K562 (cell line): ENCODE data around the gene KIF5A. TPM values are rescaled to one million over a fixed set of nuclear protein-coding genes. Genes with fewer than 3 reads are reported as not detected.

ENCODE experiments used
- ARNT ChIP-seq, 2 experiments: fragments of 450-650 bp; IDR thresholded peaks; 2 replicates each; pipeline ENCODE4 v1.6.1; 2016; ENCODE audit warnings: mild to moderate bottlenecking in 1 of 2
- ATF7 ChIP-seq: fragments of 450-650 bp; IDR thresholded peaks from 2 replicates; pipeline ENCODE4 v1.7.1; 2014; ENCODE audit warnings: mild to moderate bottlenecking, moderate library complexity
- CXXC5 ChIP-seq: fragments of 250-450 bp; sonication (Bioruptor Pico); IDR thresholded peaks from 2 replicates; pipeline ENCODE4 v1.8.0; 2022; ENCODE audit warnings: inconsistent platforms, mild to moderate bottlenecking, moderate library complexity
- DMBX1 ChIP-seq: fragments of 250-450 bp; sonication (Bioruptor Pico); IDR thresholded peaks from 2 replicates; pipeline ENCODE4 v1.8.0; 2022; ENCODE audit warnings: inconsistent platforms, mild to moderate bottlenecking, moderate library complexity, borderline replicate concordance
- EWSR1 ChIP-seq: fragments of 450-650 bp; IDR thresholded peaks from 2 replicates; pipeline ENCODE4 v1.6.1; 2018; ENCODE audit warnings: borderline replicate concordance, mild to moderate bottlenecking, low read depth, moderate library complexity; ENCODE audit not compliant: partially characterized antibody
- HLTF ChIP-seq: fragments of 450-650 bp; IDR thresholded peaks from 2 replicates; pipeline ENCODE4 v1.6.1; 2016
- JUND ChIP-seq, 2 experiments: IDR thresholded peaks; 2 replicates in 1 of 2; 3 replicates in 1 of 2; pipeline ENCODE4 v1.6.1; 2011; ENCODE audit warnings: borderline replicate concordance in 2 of 2, low read depth in 2 of 2, low read length in 2 of 2, improper control_type of control experiment in 1 of 2, missing biosample characterization in 1 of 2, missing genetic modification characterization in 1 of 2, missing genetic modification reagents in 1 of 2
- MXI1 ChIP-seq: IDR thresholded peaks from 2 replicates; pipeline ENCODE4 v1.6.1; 2011; ENCODE audit warnings: low read depth, mild to moderate bottlenecking, improper control_type of control experiment, low read length
- NBN ChIP-seq: fragments of 450-650 bp; IDR thresholded peaks from 2 replicates; pipeline ENCODE4 v1.6.1; 2016; ENCODE audit warnings: low read depth, mild to moderate bottlenecking
- SMARCC2 ChIP-seq: fragments of 450-650 bp; IDR thresholded peaks from 2 replicates; pipeline ENCODE4 v1.6.1; 2017; ENCODE audit warnings: antibody characterized with exemption, moderate library complexity, mild to moderate bottlenecking, low read depth
- SOX6 ChIP-seq: fragments of 450-650 bp; IDR thresholded peaks from 2 replicates; pipeline ENCODE4 v1.6.1; 2014; ENCODE audit warnings: mild to moderate bottlenecking
- TCF3 ChIP-seq: sonication (generic); formaldehyde crosslinking; IDR thresholded peaks from 2 replicates; pipeline ENCODE4 v1.4.0; 2020; ENCODE audit warnings: mild to moderate bottlenecking, missing genetic modification reagents
- TEAD4 ChIP-seq, 2 experiments: sonication (generic) in 1 of 2; formaldehyde crosslinking in 1 of 2; IDR thresholded peaks; 2 replicates each; pipeline versions ENCODE4 v1.6.1 to v1.8.0; 2012 to 2022; ENCODE audit warnings: borderline replicate concordance in 1 of 2, inconsistent platforms in 1 of 2, low read length in 1 of 2, mild to moderate bottlenecking in 1 of 2, missing genetic modification reagents in 1 of 2
- ZNF24 ChIP-seq: fragments of 450-650 bp; IDR thresholded peaks from 2 replicates; pipeline ENCODE4 v1.6.1; 2016
- polyA plus RNA-seq, 8 experiments: library from polyadenylated mRNA; depleted of rRNA in 4 of 8; stranded (reverse) in 5 of 8; unstranded in 3 of 8; fragments of >200 nt; fragmentation: Nextera tagmentation in 2 of 8; fragmentation: Illumina TruSeq in 1 of 8; extraction: Ambion mirVana in 2 of 8; extraction: Trizol in 1 of 8; gene quantifications; 2 replicates each; pipeline versions ENCODE4 v1.2.1 to v1.2.3, GENCODE V29; 2011 to 2014; ENCODE audit warnings: inconsistent platforms in 1 of 8, missing spikeins in 1 of 8
- total RNA-seq, 7 experiments: library from RNA; depleted of rRNA in 6 of 7; stranded (reverse); fragments of >200 nt in 6 of 7; fragmentation: Illumina TruSeq in 2 of 7; extraction: Trizol in 2 of 7; gene quantifications; 2 replicates each; pipeline versions ENCODE4 v1.2.1 to v1.2.3, GENCODE V29; 2011 to 2021; ENCODE audit warnings: low replicate concordance in 1 of 7
- TF ChIP-seq, protein P1 (sequence below), 2 experiments: fragments of 250-450 bp in 1 of 2; fragments of 450-650 bp in 1 of 2; sonication (Bioruptor Pico) in 1 of 2; IDR thresholded peaks; 2 replicates each; pipeline versions ENCODE4 v1.6.1 to v1.8.0; 2016 to 2021; ENCODE audit warnings: mild to moderate bottlenecking in 2 of 2, moderate library complexity in 2 of 2, missing compliant biosample characterization in 1 of 2, missing genetic modification characterization in 1 of 2
- TF ChIP-seq, protein P2 (sequence below): sonication (generic); formaldehyde crosslinking; IDR thresholded peaks from 2 replicates; pipeline ENCODE4 v1.8.0; 2022; ENCODE audit warnings: mild to moderate bottlenecking, missing genetic modification reagents
- TF ChIP-seq, protein P3 (sequence below): sonication (generic); formaldehyde crosslinking; IDR thresholded peaks from 2 replicates; pipeline ENCODE4 v1.8.0; 2022; ENCODE audit warnings: mild to moderate bottlenecking, missing genetic modification reagents, borderline replicate concordance
- TF ChIP-seq, protein P4 (sequence below): fragments of 250-450 bp; sonication (Bioruptor Pico); IDR thresholded peaks from 2 replicates; pipeline ENCODE4 v1.5.0; 2021

Gene KIF5A
- total and polyA plus RNA-seq, 9 of the 15 experiments (the other 6 are each of a cell fraction or from before 2014, with no cell fraction given), result 3.4 to 17.7 (median 8.0) TPM

DNA sequence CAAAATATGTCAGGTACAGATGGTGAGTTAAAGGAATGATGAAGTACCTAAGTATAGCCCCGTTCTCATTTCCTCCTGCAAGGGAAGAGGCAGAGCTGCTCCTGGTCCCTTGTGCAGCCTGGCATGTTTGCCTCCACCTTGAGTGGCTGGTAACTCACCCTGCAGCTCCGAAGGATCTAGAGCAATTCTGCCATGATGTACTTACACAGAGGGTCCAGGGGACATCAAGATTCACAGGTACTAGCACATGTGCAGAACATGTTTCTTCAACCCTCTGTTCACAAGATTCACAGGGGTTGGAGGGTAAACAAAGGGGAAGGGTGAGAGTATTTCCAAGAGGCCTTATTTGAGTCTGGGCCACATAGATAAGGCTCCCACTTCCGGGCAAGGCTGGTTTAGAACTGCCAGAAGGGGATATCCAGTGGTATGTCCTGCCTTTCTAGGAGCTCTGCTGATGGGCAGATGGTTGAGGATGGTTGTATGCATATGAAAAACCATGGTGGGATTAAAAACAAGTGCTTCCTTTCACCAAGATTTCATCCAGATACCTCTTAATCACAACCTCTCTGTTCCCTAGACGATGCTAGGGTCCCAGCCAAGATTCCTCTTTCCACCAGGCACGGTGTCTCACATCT is 10.6 kb upstream of the KIF5A start (continued):
- TF ChIP-seq TEAD4 (IDR thresholded peaks at IDR 0.05; ENCODE audit: low read length) (peak; percentile 96), TEAD4 (CRISPR knock-in tag; IDR thresholded peaks at IDR 0.05; ENCODE audit: borderline replicate concordance) (no peak), SMARCC2 (peak; percentile 87), EWSR1 (no peak), ARNT (IDR thresholded peaks at IDR 0.05) (peak; percentile 76 to 83; a peak in 2 of 4 replicates), TCF3 (CRISPR knock-in tag) (peak; percentile 97), MXI1 (no peak), ATF7 (peak; percentile 75), HLTF (0 out of 2 replicates have a peak, but pooled peaks have one; percentile 40), JUND (IDR thresholded peaks at IDR 0.05; ENCODE audit: borderline replicate concordance, low read depth, low read length) (peak; percentile 57), JUND (tag; IDR thresholded peaks at IDR 0.05; ENCODE audit: borderline replicate concordance, low read depth, low read length) (peak; percentile 48; the same call in 2 of the 3 replicates), CXXC5 (CRISPR knock-in tag) (peak; percentile 59), DMBX1 (peak; percentile 88), SOX6 (peak; percentile 88), ZNF24 (no peak), NBN (peak; percentile 96)
- TF ChIP-seq, protein P1, sequence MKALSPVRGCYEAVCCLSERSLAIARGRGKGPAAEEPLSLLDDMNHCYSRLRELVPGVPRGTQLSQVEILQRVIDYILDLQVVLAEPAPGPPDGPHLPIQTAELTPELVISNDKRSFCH (CRISPR knock-in tag; IDR thresholded peaks at IDR 0.05), result no peak
- TF ChIP-seq, protein P1 (tag; IDR thresholded peaks at IDR 0.05), result 0 out of 2 replicates have a peak, but pooled peaks have one; percentile 42
- TF ChIP-seq, protein P2, sequence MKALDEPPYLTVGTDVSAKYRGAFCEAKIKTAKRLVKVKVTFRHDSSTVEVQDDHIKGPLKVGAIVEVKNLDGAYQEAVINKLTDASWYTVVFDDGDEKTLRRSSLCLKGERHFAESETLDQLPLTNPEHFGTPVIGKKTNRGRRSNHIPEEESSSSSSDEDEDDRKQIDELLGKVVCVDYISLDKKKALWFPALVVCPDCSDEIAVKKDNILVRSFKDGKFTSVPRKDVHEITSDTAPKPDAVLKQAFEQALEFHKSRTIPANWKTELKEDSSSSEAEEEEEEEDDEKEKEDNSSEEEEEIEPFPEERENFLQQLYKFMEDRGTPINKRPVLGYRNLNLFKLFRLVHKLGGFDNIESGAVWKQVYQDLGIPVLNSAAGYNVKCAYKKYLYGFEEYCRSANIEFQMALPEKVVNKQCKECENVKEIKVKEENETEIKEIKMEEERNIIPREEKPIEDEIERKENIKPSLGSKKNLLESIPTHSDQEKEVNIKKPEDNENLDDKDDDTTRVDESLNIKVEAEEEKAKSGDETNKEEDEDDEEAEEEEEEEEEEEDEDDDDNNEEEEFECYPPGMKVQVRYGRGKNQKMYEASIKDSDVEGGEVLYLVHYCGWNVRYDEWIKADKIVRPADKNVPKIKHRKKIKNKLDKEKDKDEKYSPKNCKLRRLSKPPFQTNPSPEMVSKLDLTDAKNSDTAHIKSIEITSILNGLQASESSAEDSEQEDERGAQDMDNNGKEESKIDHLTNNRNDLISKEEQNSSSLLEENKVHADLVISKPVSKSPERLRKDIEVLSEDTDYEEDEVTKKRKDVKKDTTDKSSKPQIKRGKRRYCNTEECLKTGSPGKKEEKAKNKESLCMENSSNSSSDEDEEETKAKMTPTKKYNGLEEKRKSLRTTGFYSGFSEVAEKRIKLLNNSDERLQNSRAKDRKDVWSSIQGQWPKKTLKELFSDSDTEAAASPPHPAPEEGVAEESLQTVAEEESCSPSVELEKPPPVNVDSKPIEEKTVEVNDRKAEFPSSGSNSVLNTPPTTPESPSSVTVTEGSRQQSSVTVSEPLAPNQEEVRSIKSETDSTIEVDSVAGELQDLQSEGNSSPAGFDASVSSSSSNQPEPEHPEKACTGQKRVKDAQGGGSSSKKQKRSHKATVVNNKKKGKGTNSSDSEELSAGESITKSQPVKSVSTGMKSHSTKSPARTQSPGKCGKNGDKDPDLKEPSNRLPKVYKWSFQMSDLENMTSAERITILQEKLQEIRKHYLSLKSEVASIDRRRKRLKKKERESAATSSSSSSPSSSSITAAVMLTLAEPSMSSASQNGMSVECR (CRISPR knock-in tag), result no peak
- TF ChIP-seq, protein P3, sequence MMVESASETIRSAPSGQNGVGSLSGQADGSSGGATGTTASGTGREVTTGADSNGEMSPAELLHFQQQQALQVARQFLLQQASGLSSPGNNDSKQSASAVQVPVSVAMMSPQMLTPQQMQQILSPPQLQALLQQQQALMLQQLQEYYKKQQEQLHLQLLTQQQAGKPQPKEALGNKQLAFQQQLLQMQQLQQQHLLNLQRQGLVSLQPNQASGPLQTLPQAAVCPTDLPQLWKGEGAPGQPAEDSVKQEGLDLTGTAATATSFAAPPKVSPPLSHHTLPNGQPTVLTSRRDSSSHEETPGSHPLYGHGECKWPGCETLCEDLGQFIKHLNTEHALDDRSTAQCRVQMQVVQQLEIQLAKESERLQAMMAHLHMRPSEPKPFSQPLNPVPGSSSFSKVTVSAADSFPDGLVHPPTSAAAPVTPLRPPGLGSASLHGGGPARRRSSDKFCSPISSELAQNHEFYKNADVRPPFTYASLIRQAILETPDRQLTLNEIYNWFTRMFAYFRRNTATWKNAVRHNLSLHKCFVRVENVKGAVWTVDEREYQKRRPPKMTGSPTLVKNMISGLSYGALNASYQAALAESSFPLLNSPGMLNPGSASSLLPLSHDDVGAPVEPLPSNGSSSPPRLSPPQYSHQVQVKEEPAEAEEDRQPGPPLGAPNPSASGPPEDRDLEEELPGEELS (CRISPR knock-in tag), result 0 out of 2 replicates have a peak, but pooled peaks have one; percentile 11
- TF ChIP-seq, protein P4, sequence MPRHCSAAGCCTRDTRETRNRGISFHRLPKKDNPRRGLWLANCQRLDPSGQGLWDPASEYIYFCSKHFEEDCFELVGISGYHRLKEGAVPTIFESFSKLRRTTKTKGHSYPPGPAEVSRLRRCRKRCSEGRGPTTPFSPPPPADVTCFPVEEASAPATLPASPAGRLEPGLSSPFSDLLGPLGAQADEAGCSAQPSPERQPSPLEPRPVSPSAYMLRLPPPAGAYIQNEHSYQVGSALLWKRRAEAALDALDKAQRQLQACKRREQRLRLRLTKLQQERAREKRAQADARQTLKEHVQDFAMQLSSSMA (CRISPR knock-in tag), result no peak
